Measurements from ENCODE around the gene ZNF609. TPM values are rescaled to one million over a fixed set of nuclear protein-coding genes. Genes with fewer than 3 reads are reported as not detected.

ZNF609 gene
- polyA plus RNA-seq, 1 donor = 24.4 TPM

DNA sequence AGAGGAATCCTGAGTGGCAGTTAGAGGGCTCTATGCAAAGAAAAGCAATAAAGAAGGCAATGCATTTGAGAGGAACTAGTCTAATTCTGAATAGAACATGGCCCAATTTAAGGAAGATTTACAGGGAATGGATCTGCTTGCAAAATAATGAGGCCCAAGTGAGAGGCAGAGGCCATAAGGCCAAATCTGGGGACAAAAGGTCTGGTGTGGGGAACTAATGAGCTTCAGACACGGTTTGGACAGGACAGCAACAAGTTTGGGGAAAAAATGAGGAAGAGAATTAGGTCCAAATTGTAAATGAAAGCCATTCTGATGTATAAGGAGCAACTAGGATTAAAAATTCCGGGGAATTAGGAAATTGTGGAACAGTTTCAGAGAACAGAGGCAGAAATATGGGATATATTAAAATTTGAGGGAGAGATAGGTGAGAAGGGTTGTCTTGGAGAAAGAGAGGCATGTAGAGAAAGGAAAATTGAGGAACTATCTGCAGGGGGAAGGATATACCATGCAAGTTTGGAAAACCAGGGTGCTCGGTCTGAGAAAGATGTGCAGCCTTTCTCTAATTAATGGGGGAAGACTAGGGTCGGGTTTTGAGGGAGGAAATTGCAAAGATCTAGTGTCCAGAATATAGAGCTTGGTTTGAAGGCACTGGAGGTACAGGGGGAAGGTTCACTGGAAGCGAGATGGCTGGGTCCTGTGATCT is 241.3 kb downstream of the ZNF609 start:
- Histone ChIP-seq H3K36me3 (ENCODE audit: control insufficient read depth, insufficient read depth, low read length) (peaks cover 4% of the 10 kb centered on the region), H3K27ac (ENCODE audit: low read length) (peak overlapping the region; percentile 57), H3K4me3 (ENCODE audit: low read length) (peak overlapping the region; percentile 93), H3K27me3 (ENCODE audit: control insufficient read depth, insufficient read depth, low read length) (no peaks in the 10 kb centered on the region), H3K4me1 (ENCODE audit: control insufficient read depth, insufficient read depth, low read length) (peaks cover 32% of the 10 kb centered on the region), H3K9me3 (ENCODE audit: control insufficient read depth, low read depth, low read length) (no peaks in the 10 kb centered on the region)
- 44% methylated on average over 2 of the region's 5 CpGs for WGBS (ENCODE audit: insufficient coverage, low lambda C conversion rate)
- no peak for DNase-seq

DNA sequence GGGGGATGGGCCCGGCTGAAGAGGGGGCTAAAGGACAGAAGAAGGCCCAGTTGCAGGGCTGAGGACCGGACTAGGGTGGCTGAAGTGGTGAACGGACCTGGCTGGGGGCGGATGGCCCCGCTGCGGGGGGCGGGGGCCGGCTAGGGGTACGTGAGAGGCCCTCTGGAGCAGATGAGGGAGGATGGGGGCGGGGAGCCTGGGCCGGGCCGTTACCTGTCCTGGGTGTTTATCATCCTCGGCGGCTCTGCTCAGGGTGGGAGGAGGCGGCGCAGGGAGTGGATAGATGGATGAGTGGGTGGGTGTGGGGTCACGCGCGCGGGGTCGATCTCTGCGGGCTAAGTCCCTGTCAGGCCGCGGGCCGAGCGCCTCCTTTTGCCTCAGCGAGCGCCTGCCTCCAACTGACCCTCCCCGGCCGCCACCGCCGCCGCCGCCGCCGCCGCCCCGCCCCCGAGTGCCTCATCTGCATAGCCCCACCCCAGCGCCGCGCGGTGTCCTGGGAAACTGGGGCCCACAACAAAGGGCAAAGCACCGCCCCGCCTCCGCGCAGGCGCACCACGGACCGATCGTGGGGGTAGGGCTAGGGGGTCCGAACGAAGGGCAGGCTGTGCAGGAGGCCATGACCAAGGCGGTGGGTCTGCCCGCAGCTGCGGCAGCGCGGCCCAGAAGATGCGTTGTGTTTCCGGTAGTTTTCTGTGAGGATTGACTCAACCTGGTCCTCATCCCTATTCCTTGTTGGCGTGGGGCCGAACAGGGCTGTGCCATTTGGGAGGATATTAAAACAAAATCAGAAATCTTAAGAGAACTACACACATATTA is 242.6 kb downstream of the ZNF609 start:
- peaks cover 32% of the 10 kb centered on the region for H3K4me1 ChIP-seq (ENCODE audit: control insufficient read depth, insufficient read depth, low read length)
- no peaks in the 10 kb centered on the region for H3K9me3 ChIP-seq (ENCODE audit: control insufficient read depth, low read depth, low read length)
- no CpG with 5 or more reads among the region's 62 CpGs for WGBS (ENCODE audit: insufficient coverage, low lambda C conversion rate)
- DNase-seq = peak; percentile 95 to 96
- H3K4me3 ChIP-seq (ENCODE audit: low read length) = peak overlapping the region; percentile 93
- H3K27me3 ChIP-seq (ENCODE audit: control insufficient read depth, insufficient read depth, low read length) = no peaks in the 10 kb centered on the region
- peak overlapping the region; percentile 57 for H3K27ac ChIP-seq (ENCODE audit: low read length)
- peaks cover 4% of the 10 kb centered on the region for H3K36me3 ChIP-seq (ENCODE audit: control insufficient read depth, insufficient read depth, low read length)

DNA sequence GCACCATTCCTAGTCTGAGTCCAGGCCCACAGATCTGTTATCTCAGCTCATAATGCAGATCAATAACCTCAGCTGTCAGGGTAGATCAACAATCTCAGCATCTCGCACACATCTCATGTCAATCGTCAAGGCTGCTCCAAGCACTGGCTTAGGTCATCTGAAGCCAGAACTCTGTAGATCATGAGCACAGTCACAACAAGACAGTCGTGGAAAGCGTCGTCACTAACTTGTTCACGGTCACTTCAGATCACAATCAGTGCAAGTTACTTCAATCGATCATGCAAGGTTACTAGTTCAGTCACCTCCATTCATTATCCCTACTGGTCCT is 243.2 kb downstream of the ZNF609 start:
- H3K4me1 ChIP-seq (ENCODE audit: control insufficient read depth, insufficient read depth, low read length) = peaks cover 32% of the 10 kb centered on the region
- no peaks in the 10 kb centered on the region for H3K27me3 ChIP-seq (ENCODE audit: control insufficient read depth, insufficient read depth, low read length)
- H3K4me3 ChIP-seq (ENCODE audit: low read length) = peak overlapping the region; percentile 93
- H3K9me3 ChIP-seq (ENCODE audit: control insufficient read depth, low read depth, low read length) = no peaks in the 10 kb centered on the region
- H3K27ac ChIP-seq (ENCODE audit: low read length) = peak overlapping the region; percentile 54
- WGBS (ENCODE audit: insufficient coverage, low lambda C conversion rate) = no CpG with 5 or more reads among the region's 7 CpGs
- no peak for DNase-seq
- peaks cover 4% of the 10 kb centered on the region for H3K36me3 ChIP-seq (ENCODE audit: control insufficient read depth, insufficient read depth, low read length)

DNA sequence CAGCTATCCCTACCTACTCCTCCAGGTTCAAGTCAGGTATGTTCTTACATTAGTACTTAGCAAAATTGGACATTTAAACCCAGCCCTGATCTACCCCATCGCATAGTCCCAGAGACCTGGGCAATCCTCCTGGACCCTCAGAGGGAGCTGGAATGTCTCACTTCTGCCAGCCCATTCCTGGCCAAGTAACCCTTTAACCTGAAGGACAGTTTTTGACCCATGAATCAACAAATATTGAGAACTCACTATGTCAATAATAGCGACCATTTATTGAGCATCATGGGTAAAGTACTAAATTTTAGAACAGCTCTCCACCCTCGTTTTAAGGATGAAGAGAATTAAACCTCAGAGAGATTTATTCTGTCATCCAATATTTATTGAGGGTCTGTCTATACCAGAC is 244.6 kb downstream of the ZNF609 start:
- Histone ChIP-seq H3K27ac (ENCODE audit: low read length) (no peak overlapping the region), H3K9me3 (ENCODE audit: control insufficient read depth, low read depth, low read length) (no peaks in the 10 kb centered on the region), H3K36me3 (ENCODE audit: control insufficient read depth, insufficient read depth, low read length) (peaks cover 4% of the 10 kb centered on the region), H3K4me3 (ENCODE audit: low read length) (no peak overlapping the region), H3K4me1 (ENCODE audit: control insufficient read depth, insufficient read depth, low read length) (peaks cover 24% of the 10 kb centered on the region), H3K27me3 (ENCODE audit: control insufficient read depth, insufficient read depth, low read length) (no peaks in the 10 kb centered on the region)
- DNase-seq = no peak
- 67% methylated on average over 1 of the region's 3 CpGs for WGBS (ENCODE audit: insufficient coverage, low lambda C conversion rate)

DNA sequence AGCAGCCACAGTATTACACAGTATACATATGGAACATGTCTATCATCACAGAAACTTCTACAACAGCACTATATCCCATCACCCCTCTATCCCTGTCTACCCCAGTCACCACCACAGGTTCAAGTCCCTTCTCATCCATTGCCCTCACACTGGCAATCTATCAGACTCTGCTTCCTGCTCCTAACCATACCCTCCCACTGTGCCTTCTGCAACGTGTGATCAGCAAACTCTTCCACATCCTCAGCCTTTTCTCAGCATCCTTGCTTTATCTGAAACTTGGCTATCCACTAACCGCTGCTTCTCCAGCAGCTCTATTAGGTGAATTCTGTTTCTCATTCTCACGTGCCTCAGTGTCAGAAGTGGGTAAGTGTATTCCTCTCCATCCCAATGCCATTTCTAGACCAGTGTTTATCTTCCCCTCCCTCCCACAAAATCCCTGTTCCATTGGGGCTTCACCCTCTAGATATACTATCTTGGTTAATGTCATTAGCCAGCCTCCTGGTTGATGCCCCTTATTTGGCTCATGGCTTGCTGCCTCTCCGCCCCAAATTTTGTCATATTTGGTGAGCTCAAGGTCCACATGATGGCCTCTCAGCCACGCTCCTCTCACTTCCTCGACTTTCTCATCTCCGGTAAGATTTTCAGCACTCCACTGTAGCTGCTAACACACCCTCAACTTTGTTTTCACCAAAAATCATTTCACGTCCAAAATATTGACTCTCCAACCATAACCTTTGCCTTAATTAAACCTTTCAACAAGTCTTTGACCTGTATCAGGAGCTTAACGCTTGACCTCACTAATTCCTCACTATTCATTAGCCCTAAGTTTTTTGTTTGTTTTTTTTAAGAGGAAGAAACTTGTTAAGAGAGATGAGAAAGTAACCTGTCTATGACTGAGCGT is 245.9 kb downstream of the ZNF609 start:
- Histone ChIP-seq H3K36me3 (ENCODE audit: control insufficient read depth, insufficient read depth, low read length) (no peaks in the 10 kb centered on the region), H3K27ac (ENCODE audit: low read length) (no peak overlapping the region), H3K9me3 (ENCODE audit: control insufficient read depth, low read depth, low read length) (no peaks in the 10 kb centered on the region), H3K4me3 (ENCODE audit: low read length) (no peak overlapping the region), H3K4me1 (ENCODE audit: control insufficient read depth, insufficient read depth, low read length) (peaks cover 12% of the 10 kb centered on the region), H3K27me3 (ENCODE audit: control insufficient read depth, insufficient read depth, low read length) (no peaks in the 10 kb centered on the region)
- no peak for DNase-seq
- WGBS (ENCODE audit: insufficient coverage, low lambda C conversion rate) = 78% methylated on average over 4 of the region's 10 CpGs

DNA sequence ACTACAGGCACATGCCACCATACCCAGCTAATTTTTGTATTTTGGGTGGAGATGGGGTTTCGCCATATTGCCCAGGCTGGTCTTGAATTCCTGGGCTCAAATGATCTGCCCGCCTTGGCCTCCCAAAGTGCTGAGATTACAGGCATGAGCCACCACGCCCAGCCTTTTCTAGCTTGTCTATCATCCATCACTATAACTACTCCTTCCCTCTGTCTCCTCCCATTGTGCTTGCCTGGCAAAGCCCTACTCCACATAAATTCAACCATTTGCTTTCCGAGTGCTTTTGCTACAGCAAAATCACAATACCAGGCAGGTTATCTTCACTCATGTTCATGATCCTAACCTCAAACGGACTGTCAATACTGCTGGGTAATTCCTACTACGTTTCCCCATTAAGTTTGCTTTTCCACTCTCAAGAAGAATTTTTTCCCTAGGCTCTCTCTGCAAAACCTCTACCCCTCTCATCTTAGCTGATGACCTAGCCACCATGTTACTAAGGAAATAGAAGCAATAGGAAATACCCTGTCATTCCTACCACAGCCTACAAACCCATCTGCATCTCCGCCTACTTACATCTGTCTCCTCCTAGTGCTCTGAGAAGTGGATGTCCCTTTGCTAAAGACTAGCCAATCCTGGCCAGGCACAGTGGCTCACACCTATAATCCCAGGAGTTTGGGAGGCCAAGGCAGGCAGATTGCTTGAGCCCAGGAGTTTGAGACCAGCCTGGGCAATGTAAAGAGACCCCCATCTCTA is 250.5 kb downstream of the ZNF609 start:
- 50% methylated on average over 1 of the region's 7 CpGs for WGBS (ENCODE audit: insufficient coverage, low lambda C conversion rate)
- no peak overlapping the region for H3K4me3 ChIP-seq (ENCODE audit: low read length)
- DNase-seq = no peak
- H3K27ac ChIP-seq (ENCODE audit: low read length) = no peak overlapping the region
- H3K27me3 ChIP-seq (ENCODE audit: control insufficient read depth, insufficient read depth, low read length) = no peaks in the 10 kb centered on the region
- no peaks in the 10 kb centered on the region for H3K36me3 ChIP-seq (ENCODE audit: control insufficient read depth, insufficient read depth, low read length)
- no peaks in the 10 kb centered on the region for H3K4me1 ChIP-seq (ENCODE audit: control insufficient read depth, insufficient read depth, low read length)
- H3K9me3 ChIP-seq (ENCODE audit: control insufficient read depth, low read depth, low read length) = no peaks in the 10 kb centered on the region

DNA sequence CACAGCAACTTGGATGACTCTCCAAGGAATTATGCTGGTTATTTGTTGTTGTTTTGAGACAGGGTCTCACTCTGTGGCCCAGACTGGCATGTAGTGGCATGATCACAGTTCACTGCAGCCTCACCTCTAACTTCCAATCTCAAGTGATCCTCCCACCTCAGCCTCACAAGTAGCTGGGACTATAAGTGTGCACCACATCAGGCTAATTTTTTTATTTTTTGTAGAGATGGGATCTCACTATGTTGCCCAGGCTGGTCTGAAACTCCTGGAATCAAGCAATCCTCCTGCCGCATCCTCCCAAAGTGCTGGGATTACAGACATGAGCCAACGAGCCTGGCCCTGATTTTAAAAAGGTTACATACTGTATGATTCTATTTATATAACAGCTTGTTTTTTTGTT is 252.0 kb downstream of the ZNF609 start:
- H3K4me3 ChIP-seq (ENCODE audit: low read length) = no peak overlapping the region
- no peaks in the 10 kb centered on the region for H3K9me3 ChIP-seq (ENCODE audit: control insufficient read depth, low read depth, low read length)
- WGBS (ENCODE audit: insufficient coverage, low lambda C conversion rate) = no CpG with 5 or more reads among the region's 2 CpGs
- no peak overlapping the region for H3K27ac ChIP-seq (ENCODE audit: low read length)
- H3K27me3 ChIP-seq (ENCODE audit: control insufficient read depth, insufficient read depth, low read length) = no peaks in the 10 kb centered on the region
- no peak for DNase-seq
- H3K4me1 ChIP-seq (ENCODE audit: control insufficient read depth, insufficient read depth, low read length) = no peaks in the 10 kb centered on the region
- H3K36me3 ChIP-seq (ENCODE audit: control insufficient read depth, insufficient read depth, low read length) = no peaks in the 10 kb centered on the region

DNA sequence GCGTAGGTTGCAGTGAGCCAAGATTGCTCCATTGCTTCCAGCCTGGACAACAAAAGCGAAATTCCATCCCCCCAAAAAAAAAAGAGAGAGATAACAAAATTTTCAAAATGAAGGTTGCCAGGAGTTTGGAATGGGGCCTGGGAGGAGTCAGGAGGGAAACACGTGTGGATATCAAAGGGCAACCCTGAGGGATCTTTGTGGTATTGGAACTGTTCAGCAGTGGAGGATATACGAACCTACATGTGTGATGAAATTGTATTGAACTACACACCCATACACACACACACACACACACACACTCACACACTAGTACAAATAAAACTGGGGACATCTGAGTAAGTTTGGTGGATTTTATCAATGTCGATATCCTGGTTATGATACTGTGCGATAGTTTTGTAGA is 253.2 kb downstream of the ZNF609 start:
- Histone ChIP-seq H3K4me3 (ENCODE audit: low read length) (no peak overlapping the region), H3K27ac (ENCODE audit: low read length) (no peak overlapping the region), H3K4me1 (ENCODE audit: control insufficient read depth, insufficient read depth, low read length) (no peaks in the 10 kb centered on the region), H3K9me3 (ENCODE audit: control insufficient read depth, low read depth, low read length) (no peaks in the 10 kb centered on the region), H3K27me3 (ENCODE audit: control insufficient read depth, insufficient read depth, low read length) (no peaks in the 10 kb centered on the region), H3K36me3 (ENCODE audit: control insufficient read depth, insufficient read depth, low read length) (no peaks in the 10 kb centered on the region)
- no peak for DNase-seq
- 100% methylated on average over 3 of the region's 6 CpGs for WGBS (ENCODE audit: insufficient coverage, low lambda C conversion rate)

DNA sequence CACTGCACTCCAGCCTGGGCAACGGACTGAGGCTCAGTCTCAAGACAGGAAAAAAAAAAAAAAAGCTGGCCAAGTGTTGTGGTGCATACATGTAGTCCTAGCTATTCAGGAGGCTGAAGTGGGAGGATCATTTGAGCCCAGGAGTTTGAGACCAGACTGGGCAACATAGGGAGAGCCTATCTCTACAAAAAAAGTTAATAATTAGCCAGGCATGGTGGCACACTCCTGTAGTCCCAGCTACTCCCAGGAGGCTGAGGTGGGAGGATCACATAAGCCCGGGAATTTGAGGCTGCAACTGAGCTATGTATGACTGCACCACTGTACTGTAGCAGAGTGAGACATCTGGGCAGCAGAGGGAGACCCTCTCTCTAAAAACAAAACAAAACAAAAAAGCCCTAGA is 256.1 kb downstream of the ZNF609 start:
- WGBS (ENCODE audit: insufficient coverage, low lambda C conversion rate) = no CpG with 5 or more reads among the region's 2 CpGs
- Histone ChIP-seq H3K4me3 (ENCODE audit: low read length) (no peak overlapping the region), H3K27ac (ENCODE audit: low read length) (no peak overlapping the region), H3K9me3 (ENCODE audit: control insufficient read depth, low read depth, low read length) (no peaks in the 10 kb centered on the region), H3K36me3 (ENCODE audit: control insufficient read depth, insufficient read depth, low read length) (no peaks in the 10 kb centered on the region), H3K27me3 (ENCODE audit: control insufficient read depth, insufficient read depth, low read length) (no peaks in the 10 kb centered on the region), H3K4me1 (ENCODE audit: control insufficient read depth, insufficient read depth, low read length) (no peaks in the 10 kb centered on the region)
- no peak for DNase-seq

DNA sequence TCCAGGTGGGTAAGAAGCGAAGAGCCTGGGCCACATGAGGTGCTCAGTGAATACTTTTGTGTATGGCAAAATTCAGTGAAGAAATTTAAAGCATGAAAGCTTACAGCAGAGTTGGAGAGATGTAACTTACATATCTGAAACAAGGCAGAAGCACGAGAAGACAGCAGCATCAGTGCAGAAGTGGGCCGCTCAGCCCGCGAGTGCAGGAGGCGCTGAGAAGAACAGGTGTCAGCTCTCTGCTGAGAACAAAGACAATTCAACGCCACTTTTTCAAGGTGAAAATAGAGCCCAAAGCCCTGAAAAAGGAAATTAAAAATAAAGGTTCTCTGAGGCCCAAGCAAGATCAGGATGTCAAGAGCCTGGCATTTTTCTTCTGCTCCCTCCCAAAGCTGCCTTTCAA is 256.8 kb downstream of the ZNF609 start:
- Histone ChIP-seq H3K36me3 (ENCODE audit: control insufficient read depth, insufficient read depth, low read length) (no peaks in the 10 kb centered on the region), H3K4me1 (ENCODE audit: control insufficient read depth, insufficient read depth, low read length) (no peaks in the 10 kb centered on the region), H3K9me3 (ENCODE audit: control insufficient read depth, low read depth, low read length) (no peaks in the 10 kb centered on the region), H3K27me3 (ENCODE audit: control insufficient read depth, insufficient read depth, low read length) (no peaks in the 10 kb centered on the region), H3K4me3 (ENCODE audit: low read length) (no peak overlapping the region), H3K27ac (ENCODE audit: low read length) (no peak overlapping the region)
- DNase-seq = no peak
- no CpG with 5 or more reads among the region's 7 CpGs for WGBS (ENCODE audit: insufficient coverage, low lambda C conversion rate)

Measured in large intestine (tissue), 3 donors.